Astrocyte (in vitro differentiated cells and primary cell): ENCODE results near the gene GBGT1. TPM values are rescaled to one million over a fixed set of nuclear protein-coding genes. Genes with fewer than 3 reads are reported as not detected.
"Not testable (repeated sequence)": the region's sequence is repeated elsewhere in the genome, so short reads cannot be mapped to it uniquely, and the experiment has no call there.

Experiments
- DNase-seq: peaks from one replicate; pipeline ENCODE4 v3.0.0-alpha.2; 2010; ENCODE audit warnings: low read depth
- FAIRE-seq: peaks from 2 replicates; lab custom pipeline; 2011; peaks lifted over from hg19 to GRCh38; lab: Jason Lieb, UNC
- H2AFZ ChIP-seq: 2 replicates; pipeline ENCODE4 v1.6.0; 2012; ENCODE audit warnings: low read depth, low read length, inconsistent platforms
- H3K27ac ChIP-seq: 2 replicates; pipeline ENCODE4 v1.5.1; 2011; ENCODE audit warnings: low read depth, low read length, inconsistent platforms
- H3K27me3 ChIP-seq: 2 replicates; pipeline ENCODE4 v1.6.0; 2011; ENCODE audit warnings: low read length, inconsistent platforms; ENCODE audit not compliant: insufficient read depth
- H3K36me3 ChIP-seq: 2 replicates; pipeline ENCODE4 v1.5.1; 2011; ENCODE audit warnings: low read length, inconsistent platforms; ENCODE audit not compliant: insufficient read depth
- H3K4me1 ChIP-seq: 2 replicates; pipeline ENCODE4 v1.5.1; 2011; ENCODE audit warnings: low read length, inconsistent platforms; ENCODE audit not compliant: insufficient read depth
- H3K4me2 ChIP-seq: 2 replicates; pipeline ENCODE4 v1.6.0; 2012; ENCODE audit warnings: low read length, inconsistent platforms
- H3K4me3 ChIP-seq: 2 replicates; pipeline ENCODE4 v1.5.1; 2011; ENCODE audit warnings: low read depth, mild to moderate bottlenecking, low read length, inconsistent platforms; ENCODE audit not compliant: insufficient read depth
- H3K79me2 ChIP-seq: 2 replicates; pipeline ENCODE4 v1.6.0; 2012; ENCODE audit warnings: mild to moderate bottlenecking, low read length, inconsistent platforms; ENCODE audit not compliant: insufficient read depth
- H3K9ac ChIP-seq: 2 replicates; pipeline ENCODE4 v1.6.0; 2012; ENCODE audit warnings: mild to moderate bottlenecking, low read length, inconsistent platforms
- H3K9me3 ChIP-seq: 2 replicates; pipeline ENCODE4 v1.5.1; 2012; ENCODE audit warnings: low read depth, mild to moderate bottlenecking, low read length, inconsistent platforms; ENCODE audit not compliant: insufficient read depth
- H4K20me1 ChIP-seq: 2 replicates; pipeline ENCODE4 v1.6.0; 2012; ENCODE audit warnings: low read length, inconsistent platforms; ENCODE audit not compliant: insufficient read depth
- H3K27ac Mint-ChIP-seq: one replicate; pipeline ENCODE4 v1.8.0; 2021; ENCODE audit warnings: mild to moderate bottlenecking, mixed read lengths; ENCODE audit not compliant: unreplicated experiment
- H3K27me3 Mint-ChIP-seq: one replicate; pipeline ENCODE4 v1.8.0; 2021; ENCODE audit warnings: low read depth, mixed read lengths; ENCODE audit not compliant: unreplicated experiment
- H3K36me3 Mint-ChIP-seq: one replicate; pipeline ENCODE4 v1.8.0; 2021; ENCODE audit warnings: low read depth, mixed read lengths; ENCODE audit not compliant: unreplicated experiment
- H3K4me1 Mint-ChIP-seq: one replicate; pipeline ENCODE4 v1.8.0; 2021; ENCODE audit warnings: low read depth, mixed read lengths; ENCODE audit not compliant: unreplicated experiment
- H3K4me3 Mint-ChIP-seq: one replicate; pipeline ENCODE4 v1.8.0; 2021; ENCODE audit warnings: mild to moderate bottlenecking, moderate library complexity, mixed read lengths; ENCODE audit not compliant: unreplicated experiment
- H3K9me3 Mint-ChIP-seq: one replicate; pipeline ENCODE4 v1.8.0; 2021; ENCODE audit warnings: mild to moderate bottlenecking, mixed read lengths; ENCODE audit not compliant: unreplicated experiment
- EZH2 ChIP-seq: IDR thresholded peaks from 2 replicates; pipeline ENCODE4 v1.6.1; 2012; ENCODE audit warnings: mild to moderate bottlenecking, low read length, inconsistent platforms; ENCODE audit not compliant: insufficient read depth
- total RNA-seq: library from RNA; stranded (reverse); gene quantifications from 2 replicates; pipeline ENCODE4 v1.2.1, GENCODE V29; 2021
- TF ChIP-seq, protein P1 (sequence below): IDR thresholded peaks from 2 replicates; pipeline ENCODE4 v1.5.1; 2011; ENCODE audit warnings: low read depth, mild to moderate bottlenecking, inconsistent platforms, low read length, moderate library complexity; ENCODE audit not compliant: insufficient read depth

GBGT1 gene
- total RNA-seq, 1 donor from 2014 or later = 8.5 TPM

DNA sequence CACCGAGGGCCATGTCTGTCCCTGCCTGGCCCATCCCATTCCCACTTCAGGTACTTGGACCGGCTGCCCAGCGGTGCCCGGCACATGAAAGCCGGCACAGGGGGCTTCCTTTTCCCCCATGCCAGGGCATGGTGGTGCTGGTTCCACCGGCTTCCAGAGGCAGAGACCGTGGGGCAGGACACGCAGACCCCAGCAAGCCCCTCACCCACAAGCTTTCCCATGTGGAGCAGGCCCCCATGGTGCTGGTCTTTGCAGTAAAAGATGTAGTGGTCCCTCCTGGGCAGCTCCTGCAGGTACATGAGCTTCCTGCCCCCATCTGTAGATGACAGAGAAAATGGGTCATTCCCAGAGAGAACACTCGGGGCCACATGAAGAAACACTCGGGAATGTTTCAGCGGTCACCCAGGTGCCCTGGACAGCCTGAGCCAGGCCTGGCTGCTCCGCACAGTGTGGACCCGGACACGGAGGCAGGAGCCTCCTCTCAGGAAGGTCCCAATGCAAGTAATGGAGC, 43.4 kb upstream of the GBGT1 start:
- H3K36me3 ChIP-seq = no peaks in the 10 kb centered on the region
- FAIRE-seq (no peak), DNase-seq (no peak)
- Mint-ChIP-seq H3K27me3 (peaks cover 48% of the 10 kb centered on the region), H3K4me1 (no peaks in the 10 kb centered on the region), H3K27ac (no peak overlapping the region), H3K4me3 (no peak overlapping the region), H3K9me3 (peaks cover 2% of the 10 kb centered on the region), H3K36me3 (no peaks in the 10 kb centered on the region)
- no peak overlapping the region for H3K4me2 ChIP-seq
- no peaks in the 10 kb centered on the region for H3K9me3 ChIP-seq
- H2AFZ ChIP-seq = no peak overlapping the region
- no peaks in the 10 kb centered on the region for H3K79me2 ChIP-seq
- no peak overlapping the region for H3K4me3 ChIP-seq
- H3K27ac ChIP-seq = no peak overlapping the region
- TF ChIP-seq, protein P1, sequence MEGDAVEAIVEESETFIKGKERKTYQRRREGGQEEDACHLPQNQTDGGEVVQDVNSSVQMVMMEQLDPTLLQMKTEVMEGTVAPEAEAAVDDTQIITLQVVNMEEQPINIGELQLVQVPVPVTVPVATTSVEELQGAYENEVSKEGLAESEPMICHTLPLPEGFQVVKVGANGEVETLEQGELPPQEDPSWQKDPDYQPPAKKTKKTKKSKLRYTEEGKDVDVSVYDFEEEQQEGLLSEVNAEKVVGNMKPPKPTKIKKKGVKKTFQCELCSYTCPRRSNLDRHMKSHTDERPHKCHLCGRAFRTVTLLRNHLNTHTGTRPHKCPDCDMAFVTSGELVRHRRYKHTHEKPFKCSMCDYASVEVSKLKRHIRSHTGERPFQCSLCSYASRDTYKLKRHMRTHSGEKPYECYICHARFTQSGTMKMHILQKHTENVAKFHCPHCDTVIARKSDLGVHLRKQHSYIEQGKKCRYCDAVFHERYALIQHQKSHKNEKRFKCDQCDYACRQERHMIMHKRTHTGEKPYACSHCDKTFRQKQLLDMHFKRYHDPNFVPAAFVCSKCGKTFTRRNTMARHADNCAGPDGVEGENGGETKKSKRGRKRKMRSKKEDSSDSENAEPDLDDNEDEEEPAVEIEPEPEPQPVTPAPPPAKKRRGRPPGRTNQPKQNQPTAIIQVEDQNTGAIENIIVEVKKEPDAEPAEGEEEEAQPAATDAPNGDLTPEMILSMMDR = no peak
- no peak for TF ChIP-seq EZH2
- no peak overlapping the region for H3K9ac ChIP-seq
- no peaks in the 10 kb centered on the region for H3K4me1 ChIP-seq
- no peaks in the 10 kb centered on the region for H4K20me1 ChIP-seq
- H3K27me3 ChIP-seq = no peaks in the 10 kb centered on the region

DNA sequence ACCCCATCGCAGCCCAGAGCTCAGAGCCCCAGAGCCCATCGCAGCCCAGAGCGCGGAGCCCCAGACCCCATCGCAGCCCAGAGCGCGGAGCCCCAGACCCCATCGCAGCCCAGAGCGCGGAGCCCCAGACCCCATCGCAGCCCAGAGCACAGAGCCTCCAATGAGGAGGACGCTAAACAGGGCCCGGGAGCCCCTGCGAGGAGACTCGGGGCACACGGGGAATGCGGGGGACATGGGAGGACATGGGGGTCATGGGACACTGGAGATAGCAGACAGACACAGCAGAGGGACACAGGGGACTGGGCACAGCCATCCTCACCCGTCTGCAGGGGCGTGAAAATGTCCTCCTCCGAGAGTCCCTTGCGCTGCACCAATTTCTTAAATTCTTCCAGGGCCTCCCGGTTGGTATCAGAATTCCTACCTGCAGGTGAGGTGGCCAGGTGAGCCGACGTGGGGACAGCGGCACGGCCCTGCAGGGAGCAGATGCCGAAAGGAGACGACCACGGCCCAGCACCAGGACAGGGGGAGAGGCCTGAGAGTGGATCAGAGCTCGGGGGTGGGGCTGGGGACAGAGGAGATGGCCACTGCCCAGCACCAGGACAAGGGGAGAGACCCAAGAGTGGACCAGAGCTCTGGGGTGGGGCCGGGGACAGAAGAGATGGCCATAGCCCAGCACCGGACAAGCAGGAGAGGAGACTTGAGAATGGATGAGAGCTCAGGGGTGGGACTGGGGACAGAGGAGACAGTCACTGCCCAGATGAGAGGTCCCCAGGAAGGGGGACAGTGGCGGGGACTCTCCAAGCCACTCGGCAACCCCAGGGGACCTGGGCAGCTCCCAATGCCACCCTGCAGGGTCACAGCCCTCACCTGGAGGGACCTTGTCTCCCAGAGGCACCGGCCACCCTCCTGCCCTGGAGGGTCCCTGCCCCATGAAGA, 42.5 kb upstream of the GBGT1 start:
- Mint-ChIP-seq H3K27ac (no peak overlapping the region), H3K9me3 (peaks cover 2% of the 10 kb centered on the region), H3K27me3 (peaks cover 53% of the 10 kb centered on the region), H3K4me3 (no peak overlapping the region), H3K4me1 (no peaks in the 10 kb centered on the region), H3K36me3 (no peaks in the 10 kb centered on the region)
- Histone ChIP-seq H3K27me3 (no peaks in the 10 kb centered on the region), H4K20me1 (no peaks in the 10 kb centered on the region), H3K9me3 (no peaks in the 10 kb centered on the region), H3K27ac (no peak overlapping the region), H3K36me3 (no peaks in the 10 kb centered on the region), H3K4me3 (no peak overlapping the region), H2AFZ (no peak overlapping the region), H3K4me2 (no peak overlapping the region), H3K4me1 (no peaks in the 10 kb centered on the region), H3K79me2 (no peaks in the 10 kb centered on the region), H3K9ac (no peak overlapping the region)
- DNase-seq = no peak
- TF ChIP-seq, protein P1 = no peak
- no peak for TF ChIP-seq EZH2
- FAIRE-seq = no peak

DNA sequence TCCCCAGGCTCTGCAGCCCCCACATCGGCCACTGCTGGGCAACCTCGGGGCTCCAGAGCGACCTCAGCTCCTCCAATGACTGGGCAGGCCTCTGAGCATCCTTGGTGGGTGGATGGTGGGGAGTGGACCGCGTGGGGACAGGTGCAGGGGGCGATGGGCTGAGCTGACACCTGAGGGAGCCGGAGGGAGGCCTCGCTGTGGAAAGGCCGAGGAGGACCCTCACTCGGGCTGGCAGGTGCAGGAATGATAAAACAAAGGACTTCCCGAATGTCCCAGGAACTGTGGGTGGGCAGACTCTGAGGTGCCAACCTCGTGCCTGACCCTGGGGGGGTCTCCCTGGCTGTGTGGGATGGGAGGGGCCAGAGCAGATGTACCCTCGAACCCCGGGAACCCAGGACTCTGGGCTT, 41.8 kb upstream of the GBGT1 start:
- H3K4me1 ChIP-seq, H3K4me3 ChIP-seq, FAIRE-seq, H3K27me3 ChIP-seq, H3K27ac Mint-ChIP-seq, DNase-seq, H2AFZ ChIP-seq, H3K9me3 Mint-ChIP-seq, H3K27ac ChIP-seq, H3K9me3 ChIP-seq, H3K36me3 Mint-ChIP-seq, H3K4me1 Mint-ChIP-seq, H3K79me2 ChIP-seq, H3K4me2 ChIP-seq, H3K4me3 Mint-ChIP-seq, H3K36me3 ChIP-seq, H4K20me1 ChIP-seq, H3K9ac ChIP-seq: not testable (repeated sequence)
- peaks cover 55% of the 10 kb centered on the region for H3K27me3 Mint-ChIP-seq
